GM12875 (cell line): Measurements from ENCODE around the gene AMBRA1.

Experiments
- H3K4me3 ChIP-seq: one replicate; pipeline ENCODE4 v1.5.1; 2011; ENCODE audit warnings: low read depth, low read length, control low read depth
- CTCF ChIP-seq: IDR thresholded peaks from 2 replicates; pipeline ENCODE4 v1.5.1; 2011; ENCODE audit warnings: low read depth, mild to moderate bottlenecking, control low read depth, inconsistent platforms, low read length, moderate library complexity, borderline replicate concordance; ENCODE audit not compliant: insufficient read depth

The AMBRA1 gene

DNA sequence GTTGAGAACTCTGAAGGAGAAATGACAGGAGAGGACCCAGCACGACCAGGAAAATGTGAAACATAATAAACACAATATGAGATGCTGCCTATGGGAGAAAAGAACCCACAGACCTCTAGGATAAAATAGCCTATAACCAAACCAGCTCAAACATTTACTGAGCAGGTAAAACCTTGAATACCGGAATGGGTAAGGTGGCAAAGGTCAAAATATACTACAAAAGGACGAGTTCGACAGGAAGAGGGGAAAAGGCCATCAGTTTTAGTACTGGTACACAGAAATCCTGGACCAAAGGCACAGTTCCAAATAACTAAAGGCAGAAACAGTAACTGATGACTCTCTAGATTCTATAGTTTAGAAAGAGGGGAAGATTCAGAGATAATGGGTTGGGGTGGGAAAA lies 96.3 kb downstream of the AMBRA1 start:
- TF ChIP-seq CTCF: no peak
- no peak overlapping the region for H3K4me3 ChIP-seq

GRCh38 chr11:46493791-46494190 lies 100.0 kb downstream of the AMBRA1 start:
- no peak overlapping the region for H3K4me3 ChIP-seq
- TF ChIP-seq CTCF: no peak

GRCh38 chr11:46492532-46492931 lies 101.3 kb downstream of the AMBRA1 start:
- no peak for TF ChIP-seq CTCF
- H3K4me3 ChIP-seq: no peak overlapping the region

DNA sequence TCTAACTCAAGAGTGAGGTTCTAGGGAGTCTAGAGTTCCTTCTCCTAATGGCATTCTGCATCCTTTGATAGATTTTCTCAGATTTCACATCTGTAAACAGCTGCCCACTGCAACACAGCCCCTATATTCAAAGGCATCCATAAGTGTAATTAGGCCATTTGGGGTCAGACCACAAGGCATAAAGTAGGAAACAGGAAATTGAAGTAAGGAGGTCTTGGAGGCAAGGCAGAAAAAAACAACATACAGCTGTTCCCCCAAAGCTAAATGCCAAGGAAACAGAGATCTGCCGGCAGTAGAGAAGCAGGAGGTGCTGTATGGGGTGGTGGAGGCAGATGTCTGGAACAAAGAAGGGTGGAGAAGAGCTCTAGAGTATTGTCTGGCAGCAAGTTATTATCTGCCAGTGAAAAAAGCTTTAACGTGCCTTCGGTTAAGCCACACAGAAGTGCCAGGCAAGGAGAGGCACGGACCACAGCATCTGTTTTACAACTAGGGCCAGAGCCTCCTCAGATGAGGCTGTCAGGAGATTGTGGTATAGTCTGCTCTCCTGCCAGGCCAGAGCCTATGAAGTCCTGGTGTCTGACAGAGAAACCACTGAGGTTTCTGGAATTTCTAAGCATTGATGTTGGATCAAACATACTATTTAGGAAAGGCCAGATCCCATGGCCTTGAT lies 102.0 kb downstream of the AMBRA1 start:
- no peak overlapping the region for H3K4me3 ChIP-seq
- TF ChIP-seq CTCF: no peak

DNA sequence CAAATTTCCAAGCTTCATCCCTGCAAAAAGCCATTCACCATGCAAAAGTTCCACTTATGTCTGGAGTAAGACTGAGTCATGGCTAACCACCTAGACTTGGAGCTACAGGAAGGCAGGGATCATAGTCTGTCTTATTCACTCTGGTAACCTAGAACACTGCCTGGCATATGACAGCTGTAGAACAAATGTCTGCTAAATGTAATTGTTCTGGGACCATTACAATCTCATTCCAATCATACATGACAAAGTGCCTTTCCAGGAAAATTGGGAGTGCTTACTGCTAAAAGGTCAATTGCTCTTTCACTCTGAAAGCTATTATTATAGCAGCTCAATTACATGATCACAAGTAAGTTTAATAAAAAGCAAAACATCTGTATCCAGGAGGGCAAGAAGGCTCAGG lies 103.2 kb downstream of the AMBRA1 start:
- TF ChIP-seq CTCF: no peak
- H3K4me3 ChIP-seq: no peak overlapping the region

- no peak overlapping the region for H3K4me3 ChIP-seq
- TF ChIP-seq CTCF: peak; percentile 74
Measured at GRCh38 chr11:46489656-46490560, 103.9 kb downstream of the AMBRA1 start.
